Glutamatergic neuron (in vitro differentiated cells): ENCODE data around the gene ZFHX3. TPM values are rescaled to one million over a fixed set of nuclear protein-coding genes. Genes with fewer than 3 reads are reported as not detected.

ENCODE experiments used
- DNase-seq: peaks from one replicate; pipeline ENCODE4 v3.0.0; 2022
- H3K27ac Mint-ChIP-seq: one replicate; pipeline ENCODE4 v1.8.0; 2020; ENCODE audit warnings: mild to moderate bottlenecking, mixed read lengths, inconsistent platforms; ENCODE audit not compliant: unreplicated experiment
- H3K27me3 Mint-ChIP-seq: one replicate; pipeline ENCODE4 v1.8.0; 2020; ENCODE audit warnings: mild to moderate bottlenecking, moderate library complexity, mixed read lengths, inconsistent platforms; ENCODE audit not compliant: unreplicated experiment
- H3K36me3 Mint-ChIP-seq: one replicate; pipeline ENCODE4 v1.8.0; 2020; ENCODE audit warnings: mild to moderate bottlenecking, mixed read lengths, inconsistent platforms; ENCODE audit not compliant: unreplicated experiment
- H3K4me1 Mint-ChIP-seq: one replicate; pipeline ENCODE4 v1.8.0; 2020; ENCODE audit warnings: mild to moderate bottlenecking, low read depth, mixed read lengths, inconsistent platforms; ENCODE audit not compliant: unreplicated experiment
- H3K4me3 Mint-ChIP-seq: one replicate; pipeline ENCODE4 v1.8.0; 2020; ENCODE audit warnings: mild to moderate bottlenecking, mixed read lengths, inconsistent platforms; ENCODE audit not compliant: unreplicated experiment
- H3K9me3 Mint-ChIP-seq: one replicate; pipeline ENCODE4 v1.8.0; 2020; ENCODE audit warnings: mild to moderate bottlenecking, moderate library complexity, mixed read lengths, inconsistent platforms; ENCODE audit not compliant: unreplicated experiment
- total RNA-seq: library from RNA; stranded (reverse); fragmentation: NEBNext Ultra II Directional; extraction: Animal tissue kit (Norgen Biotek cat#: 25700); gene quantifications from one replicate; pipeline ENCODE4 v1.2.1, GENCODE V29; 2021; ENCODE audit not compliant: unreplicated experiment
- TF ChIP-seq, protein P1 (sequence below): fragments of 200-600 bp; sonication (generic); IDR thresholded peaks from one replicate; pipeline ENCODE4 v1.5.0; 2021; ENCODE audit not compliant: partially characterized antibody, unreplicated experiment

ZFHX3 gene
- total RNA-seq, 1 donor from 2014 or later, result 6.8 TPM

DNA sequence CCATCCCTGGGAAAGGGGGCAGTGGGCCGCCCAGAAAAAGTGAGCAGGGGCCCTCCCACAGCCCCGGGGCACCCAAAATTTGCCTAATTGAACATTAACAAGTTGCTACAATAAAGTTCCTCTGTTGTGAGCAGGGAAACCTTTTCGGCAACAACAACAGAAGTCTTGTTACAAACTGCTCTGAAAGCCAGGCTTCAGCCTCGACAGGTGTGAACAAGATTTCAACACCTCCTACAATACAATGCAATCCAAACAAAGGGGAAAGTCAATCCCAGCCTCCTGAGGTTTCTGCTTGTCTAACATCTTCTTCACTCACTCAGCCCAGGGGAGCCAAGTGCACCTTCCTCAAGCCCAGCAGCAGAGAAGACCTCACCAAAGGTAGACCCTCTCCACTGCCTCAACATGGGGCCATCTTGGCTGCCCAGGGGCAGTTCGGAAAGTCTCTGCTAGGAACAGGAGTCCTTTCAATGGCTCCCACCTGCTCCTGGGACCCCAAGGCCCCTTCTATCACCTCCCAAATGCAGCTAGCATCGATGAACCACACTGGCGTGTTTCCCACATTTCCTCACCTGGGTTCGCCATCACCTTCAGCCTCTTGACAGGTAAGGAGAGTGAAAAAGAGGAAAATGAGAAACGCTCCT is 19.1 kb downstream of the ZFHX3 start:
- Mint-ChIP-seq H3K4me1 (peaks cover 11% of the 10 kb centered on the region), H3K4me3 (no peak overlapping the region), H3K9me3 (no peaks in the 10 kb centered on the region), H3K27ac (no peak overlapping the region), H3K27me3 (peaks cover 19% of the 10 kb centered on the region), H3K36me3 (no peaks in the 10 kb centered on the region)
- TF ChIP-seq, protein P1, sequence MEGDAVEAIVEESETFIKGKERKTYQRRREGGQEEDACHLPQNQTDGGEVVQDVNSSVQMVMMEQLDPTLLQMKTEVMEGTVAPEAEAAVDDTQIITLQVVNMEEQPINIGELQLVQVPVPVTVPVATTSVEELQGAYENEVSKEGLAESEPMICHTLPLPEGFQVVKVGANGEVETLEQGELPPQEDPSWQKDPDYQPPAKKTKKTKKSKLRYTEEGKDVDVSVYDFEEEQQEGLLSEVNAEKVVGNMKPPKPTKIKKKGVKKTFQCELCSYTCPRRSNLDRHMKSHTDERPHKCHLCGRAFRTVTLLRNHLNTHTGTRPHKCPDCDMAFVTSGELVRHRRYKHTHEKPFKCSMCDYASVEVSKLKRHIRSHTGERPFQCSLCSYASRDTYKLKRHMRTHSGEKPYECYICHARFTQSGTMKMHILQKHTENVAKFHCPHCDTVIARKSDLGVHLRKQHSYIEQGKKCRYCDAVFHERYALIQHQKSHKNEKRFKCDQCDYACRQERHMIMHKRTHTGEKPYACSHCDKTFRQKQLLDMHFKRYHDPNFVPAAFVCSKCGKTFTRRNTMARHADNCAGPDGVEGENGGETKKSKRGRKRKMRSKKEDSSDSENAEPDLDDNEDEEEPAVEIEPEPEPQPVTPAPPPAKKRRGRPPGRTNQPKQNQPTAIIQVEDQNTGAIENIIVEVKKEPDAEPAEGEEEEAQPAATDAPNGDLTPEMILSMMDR, result no peak
- no peak for DNase-seq

- no peak for DNase-seq
- Mint-ChIP-seq H3K27me3 (peaks cover 20% of the 10 kb centered on the region), H3K4me1 (peaks cover 10% of the 10 kb centered on the region), H3K9me3 (no peaks in the 10 kb centered on the region), H3K27ac (no peak overlapping the region), H3K36me3 (no peaks in the 10 kb centered on the region), H3K4me3 (no peak overlapping the region)
- TF ChIP-seq, protein P1, result no peak
Measured at GRCh38 chr16:73028263-73028662, 19.7 kb downstream of the ZFHX3 start.

DNA sequence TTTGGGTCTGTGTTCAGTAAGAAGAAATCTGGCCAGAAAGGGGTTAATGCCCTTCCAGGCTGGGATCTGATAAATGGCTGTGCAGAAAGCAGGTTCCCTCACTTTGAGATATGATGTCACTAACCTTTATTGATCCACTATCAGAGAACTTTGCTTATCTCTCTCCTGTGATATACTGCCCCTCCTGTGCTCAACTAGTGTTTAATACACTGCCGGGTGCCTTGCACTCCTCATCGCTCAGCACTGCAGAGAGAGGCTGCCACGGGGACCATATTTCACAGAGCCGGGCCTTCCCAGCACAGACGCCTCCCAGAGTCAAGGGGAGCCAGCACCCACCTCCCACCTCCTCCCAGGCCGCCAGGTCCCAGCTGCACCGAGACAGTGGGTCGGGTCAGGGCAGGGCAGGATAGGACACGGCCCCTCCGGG is 20.2 kb downstream of the ZFHX3 start:
- Mint-ChIP-seq H3K27ac (no peak overlapping the region), H3K27me3 (peaks cover 18% of the 10 kb centered on the region), H3K4me1 (peaks cover 8% of the 10 kb centered on the region), H3K4me3 (no peak overlapping the region), H3K9me3 (no peaks in the 10 kb centered on the region), H3K36me3 (no peaks in the 10 kb centered on the region)
- TF ChIP-seq, protein P1, result no peak
- DNase-seq, result no peak

DNA sequence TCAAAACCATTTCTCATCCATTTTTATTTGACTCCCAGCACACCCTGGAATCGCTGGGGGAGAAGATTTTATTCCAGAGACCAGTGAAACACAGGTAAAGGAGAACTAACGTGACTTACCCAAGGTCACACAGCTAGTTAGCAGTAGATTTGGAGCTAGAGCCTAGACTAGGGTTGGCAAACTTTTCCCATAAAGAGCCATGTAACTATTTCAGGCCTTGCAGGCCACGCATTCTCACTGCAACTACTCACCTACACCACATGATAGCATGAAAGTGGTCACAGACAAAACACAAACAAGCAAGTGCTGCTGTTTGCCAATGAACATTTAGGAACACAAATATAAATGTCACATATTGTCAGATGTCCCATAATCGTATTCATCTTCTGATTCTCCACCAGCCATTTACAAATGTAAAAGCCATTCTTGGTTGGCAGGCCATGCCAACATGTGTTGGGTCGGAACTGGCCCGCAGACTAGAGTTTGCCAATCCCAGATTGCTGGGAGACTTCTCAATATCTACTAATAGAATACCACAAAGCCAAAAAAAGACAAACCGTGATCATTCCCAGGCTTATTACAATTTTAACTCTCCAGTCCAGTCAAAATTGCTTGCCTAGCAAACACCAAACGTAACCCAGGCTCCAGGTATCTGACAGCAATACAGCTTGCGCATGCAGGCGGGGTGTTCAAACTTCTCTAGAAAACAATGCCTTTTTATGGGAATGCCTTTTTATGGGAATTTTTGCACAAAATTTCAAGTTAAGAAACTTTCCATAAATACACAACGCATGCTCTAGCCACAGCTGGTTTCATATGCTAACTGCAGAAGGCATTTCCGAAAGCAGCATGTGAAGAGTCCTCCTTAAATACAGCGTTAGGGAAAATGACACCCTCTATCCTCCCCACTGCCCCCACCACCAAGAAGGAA is 20.9 kb downstream of the ZFHX3 start:
- Mint-ChIP-seq H3K9me3 (no peaks in the 10 kb centered on the region), H3K27me3 (peaks cover 13% of the 10 kb centered on the region), H3K36me3 (no peaks in the 10 kb centered on the region), H3K4me3 (no peak overlapping the region), H3K4me1 (peaks cover 2% of the 10 kb centered on the region), H3K27ac (no peak overlapping the region)
- TF ChIP-seq, protein P1, result no peak
- DNase-seq, result no peak

- Mint-ChIP-seq H3K27me3 (peaks cover 9% of the 10 kb centered on the region), H3K36me3 (no peaks in the 10 kb centered on the region), H3K4me3 (no peak overlapping the region), H3K4me1 (peaks cover 2% of the 10 kb centered on the region), H3K27ac (no peak overlapping the region), H3K9me3 (no peaks in the 10 kb centered on the region)
- TF ChIP-seq, protein P1, result no peak
- DNase-seq, result no peak
Measured at GRCh38 chr16:73025856-73026210, 22.1 kb downstream of the ZFHX3 start.
